DMS153 treated with DMSO at 0.1 percent for 48 hours (cell line): Measurements from ENCODE around the gene DOCK1.

Experiments used
- DNase-seq: peaks from one replicate; lab custom pipeline; 2025; ENCODE audit not compliant: unreplicated experiment; lab: John Stamatoyannopoulos, UW

DOCK1 gene

DNA sequence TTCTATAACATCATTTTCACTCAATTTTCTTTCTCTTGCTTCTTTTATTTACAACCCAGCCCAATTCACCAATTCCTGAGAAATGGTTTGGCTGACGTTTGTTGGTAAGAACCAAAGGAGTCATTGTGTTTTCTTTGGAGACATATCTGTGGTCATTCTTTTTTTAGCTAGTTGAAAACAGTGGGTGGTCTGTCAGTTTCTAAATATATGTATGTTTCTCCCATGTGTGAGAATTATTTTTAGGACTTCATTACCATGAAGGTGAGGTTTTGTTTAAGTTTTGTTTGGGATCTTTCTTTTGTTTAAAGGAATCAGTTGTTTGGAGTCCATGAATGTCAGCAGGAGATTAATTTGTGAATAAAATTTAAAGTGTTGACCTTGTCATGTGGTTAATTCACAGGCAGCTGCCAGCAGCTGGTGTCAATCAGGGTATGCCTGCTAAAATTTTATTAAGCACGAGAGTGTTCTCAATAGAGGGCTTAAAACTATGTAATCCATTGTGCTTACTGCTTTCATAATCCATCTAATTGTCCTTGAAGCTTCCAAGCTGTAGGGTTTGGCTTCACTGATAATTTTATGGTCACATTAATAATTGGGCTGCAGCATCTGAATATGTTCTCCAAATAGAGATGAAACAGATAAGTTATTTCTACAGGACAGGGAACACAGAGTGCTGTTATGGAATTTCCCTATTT, 252.4 kb downstream of the DOCK1 start:
- no peak for DNase-seq

DNA sequence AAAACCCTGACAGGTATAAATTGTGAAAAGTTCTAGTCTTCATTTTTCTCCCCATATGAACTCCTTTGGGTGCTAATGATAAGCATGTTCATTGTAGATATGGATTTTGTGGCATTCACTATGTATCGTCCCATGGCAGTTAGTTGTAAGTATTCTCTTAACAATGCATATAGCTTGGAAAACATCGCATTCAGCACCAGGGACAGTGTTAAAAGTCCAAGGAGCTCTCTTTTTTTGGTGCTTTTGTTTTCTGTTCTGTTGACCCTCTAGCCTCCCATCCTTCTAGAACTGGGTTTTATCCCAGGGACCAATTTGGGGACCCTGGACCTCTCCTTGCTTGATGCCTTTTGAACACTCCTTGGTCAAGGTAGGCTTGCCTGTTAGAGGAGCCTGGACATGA, 253.4 kb downstream of the DOCK1 start:
- no peak for DNase-seq

DNA sequence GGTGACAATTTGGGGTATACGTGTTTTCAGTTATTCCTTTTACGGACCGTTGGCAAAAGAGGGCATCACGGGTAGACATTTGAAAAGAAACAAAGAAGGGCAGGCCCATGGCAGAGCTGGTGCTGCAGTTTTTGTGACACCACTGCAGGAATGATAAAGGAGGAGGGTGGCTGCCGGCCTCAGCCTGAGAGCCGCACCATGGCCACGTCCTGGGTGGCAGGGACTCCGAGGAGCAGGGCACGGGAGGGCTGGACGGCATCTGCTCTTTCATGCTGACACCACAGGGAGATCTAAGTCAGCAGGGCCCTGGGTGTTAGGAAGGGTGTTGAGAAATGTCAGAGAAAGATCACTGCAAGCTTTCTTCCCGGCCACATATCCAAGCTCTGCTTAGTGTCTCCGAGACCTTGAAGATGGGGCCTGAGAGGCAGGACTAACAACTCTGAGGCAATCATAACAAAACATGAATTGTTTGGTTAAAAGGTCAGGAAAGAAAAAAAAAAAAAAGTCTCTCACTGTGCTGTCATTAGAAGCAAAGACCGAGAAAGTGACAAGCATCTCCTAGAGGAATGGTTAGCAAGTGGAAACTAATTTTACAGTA, 254.5 kb downstream of the DOCK1 start:
- no peak for DNase-seq

GRCh38 chr10:127161482-127161881, 256.3 kb downstream of the DOCK1 start:
- DNase-seq, result no peak

GRCh38 chr10:127162841-127163240, 257.6 kb downstream of the DOCK1 start:
- no peak for DNase-seq

DNA sequence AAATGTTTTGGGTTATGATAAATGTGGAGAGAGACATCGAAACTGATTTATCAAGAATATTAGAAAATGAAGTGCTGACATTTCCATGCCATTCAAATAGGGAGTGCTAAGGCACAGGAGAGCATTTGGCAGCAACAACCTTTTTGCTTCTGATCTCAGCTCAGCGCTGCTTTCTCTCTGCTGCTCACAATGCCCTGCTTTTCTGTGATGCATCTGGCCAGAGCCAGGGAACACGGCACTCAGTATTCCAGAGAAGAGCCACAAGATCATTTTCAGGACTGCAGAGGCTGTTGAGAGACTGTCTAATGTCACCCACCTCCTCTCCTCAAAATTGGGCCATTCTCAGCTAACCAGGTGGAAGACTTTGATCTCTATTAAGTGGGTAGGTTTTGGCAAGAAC, 263.0 kb downstream of the DOCK1 start:
- no peak for DNase-seq

DNA sequence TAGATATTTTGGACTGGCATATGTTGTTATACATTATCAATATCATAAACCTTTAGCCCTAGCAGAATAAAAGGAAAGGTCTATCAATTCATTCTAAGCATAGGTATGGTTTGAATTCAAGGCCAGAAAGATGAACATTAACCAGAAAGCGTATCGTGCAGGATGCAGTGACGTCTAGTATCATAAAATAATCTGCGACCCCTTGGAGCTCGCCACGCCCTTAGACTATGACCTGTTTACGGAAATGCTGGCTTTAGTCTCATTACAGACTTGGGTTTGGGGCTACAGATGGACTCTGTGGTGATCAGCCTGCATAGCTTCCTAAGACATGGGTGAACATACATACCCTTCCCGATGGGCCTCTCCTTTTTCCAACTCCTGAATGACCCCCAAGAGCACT, 269.6 kb downstream of the DOCK1 start:
- no peak for DNase-seq

- no peak for DNase-seq
Measured at GRCh38 chr10:127175357-127176110, 270.3 kb downstream of the DOCK1 start.

DNA sequence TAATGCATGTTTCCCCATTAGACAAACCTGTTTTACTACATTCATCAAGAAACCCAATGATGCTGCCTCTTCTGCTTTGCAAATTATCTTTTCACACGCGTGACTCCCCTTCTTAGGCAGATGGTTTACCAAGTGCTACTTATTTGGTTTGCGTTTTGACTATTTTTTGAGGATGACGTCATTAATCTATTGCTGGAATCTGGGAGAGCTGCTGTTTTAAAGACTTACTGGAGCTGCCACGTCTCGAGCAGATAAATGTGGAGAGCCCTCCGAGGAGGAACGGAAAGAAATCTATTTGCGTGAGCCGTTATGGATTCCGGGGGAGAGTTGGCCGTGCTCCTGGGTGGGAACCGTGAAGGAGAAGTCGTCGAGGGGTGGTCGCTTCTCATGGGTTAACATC, 271.4 kb downstream of the DOCK1 start:
- DNase-seq, result no peak

- no peak for DNase-seq
Measured at GRCh38 chr10:127179612-127180250, 274.5 kb downstream of the DOCK1 start.

DNA sequence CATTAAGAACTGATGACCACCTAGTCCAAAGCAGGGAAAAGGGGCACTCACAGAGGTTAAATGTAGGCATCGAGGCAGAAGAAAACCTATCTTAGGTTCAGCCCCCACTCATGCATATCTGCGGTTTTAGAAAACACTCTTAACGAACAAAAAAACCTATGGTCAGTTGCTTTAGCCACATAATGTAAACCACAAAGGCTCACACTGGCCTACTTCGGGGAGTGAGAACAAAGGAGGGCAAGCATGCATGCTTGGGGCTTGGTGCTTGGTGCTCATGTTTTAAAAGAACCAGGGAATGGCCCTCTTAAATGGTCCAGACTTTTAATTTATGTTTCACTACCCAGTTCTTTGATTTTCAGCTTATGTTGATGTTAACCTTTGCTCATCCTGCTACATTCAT, 276.9 kb downstream of the DOCK1 start:
- no peak for DNase-seq

DNA sequence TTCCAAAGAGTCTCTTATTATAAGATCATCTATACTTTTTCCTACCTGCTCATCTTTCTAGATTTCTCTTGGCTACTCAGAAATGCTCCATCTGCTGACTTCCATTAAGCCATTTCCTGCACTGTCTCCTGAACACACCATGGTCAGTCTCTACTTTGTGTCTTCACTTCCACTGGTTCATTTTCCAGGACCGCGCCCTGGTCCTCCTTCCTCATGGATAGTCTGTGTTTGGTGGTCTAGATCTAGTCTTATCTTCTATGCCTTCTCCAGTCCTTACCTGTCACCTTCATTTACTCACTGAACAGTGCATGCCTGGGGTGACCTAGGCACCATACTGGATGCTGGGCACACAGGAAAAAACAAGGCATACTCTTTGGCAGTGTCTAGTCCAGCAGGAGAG, 279.4 kb downstream of the DOCK1 start:
- no peak for DNase-seq

GRCh38 chr10:127186813-127187212, 281.6 kb downstream of the DOCK1 start:
- no peak for DNase-seq

GRCh38 chr10:127189226-127189625, 284.0 kb downstream of the DOCK1 start:
- DNase-seq, result no peak

DNA sequence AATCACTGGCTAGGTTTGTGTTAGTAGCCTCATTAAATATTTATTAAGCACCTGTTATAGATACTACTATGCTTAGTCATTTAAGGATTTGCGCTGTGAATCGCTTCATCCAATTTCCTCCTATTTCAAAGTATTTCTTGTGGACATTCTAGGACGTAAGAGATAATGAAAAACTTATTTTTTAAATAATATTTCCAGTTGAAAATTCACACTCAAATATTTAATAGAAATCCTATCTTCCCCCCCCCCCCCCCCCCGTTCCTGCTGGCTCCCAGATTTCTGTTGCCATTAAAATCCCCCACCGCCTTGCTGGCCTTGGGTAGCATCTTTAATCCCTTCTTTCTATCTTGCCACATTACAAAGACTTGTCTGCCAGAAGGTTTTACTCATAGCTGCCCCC, 285.2 kb downstream of the DOCK1 start:
- no peak for DNase-seq

- no peak for DNase-seq
Measured at GRCh38 chr10:127193125-127193524, 287.9 kb downstream of the DOCK1 start.

GRCh38 chr10:127194111-127194510, 288.9 kb downstream of the DOCK1 start:
- no peak for DNase-seq

GRCh38 chr10:127194599-127194998, 289.4 kb downstream of the DOCK1 start:
- DNase-seq, result no peak

DNA sequence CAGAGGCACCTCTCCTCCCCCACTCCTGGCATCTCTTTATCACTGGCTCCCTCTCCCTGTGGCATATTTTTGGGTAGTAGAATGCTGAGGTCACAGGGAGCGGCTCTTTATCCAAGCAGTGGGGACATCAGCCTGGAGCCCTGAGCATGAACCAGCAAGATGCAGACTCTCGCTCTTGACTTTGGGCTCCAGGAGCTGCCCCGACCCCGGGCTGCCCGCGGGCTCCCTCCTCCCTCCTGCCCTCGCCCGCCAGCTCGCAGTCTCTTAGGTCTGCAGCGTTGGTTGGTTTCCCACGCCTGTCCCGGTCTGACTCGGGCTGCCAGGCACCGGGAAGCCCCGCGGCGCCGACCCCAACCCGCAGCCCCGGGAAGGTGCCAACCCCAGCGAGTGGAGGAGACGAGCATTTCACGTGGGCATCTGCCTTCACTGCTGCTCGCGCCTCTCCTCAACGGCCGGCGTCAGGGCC, 289.8 kb downstream of the DOCK1 start:
- no peak for DNase-seq

GRCh38 chr10:127195571-127196281, 290.5 kb downstream of the DOCK1 start:
- DNase-seq, result no peak
